Fibroblast of skin of right quadriceps (primary cell): ENCODE results near the gene GHDC.
A peak's percentile ranks its signal among the peaks of the same experiment; 100 is the strongest.
"Not testable (repeated sequence)": the region's sequence is repeated elsewhere in the genome, so short reads cannot be mapped to it uniquely, and the experiment has no call there.

Experiments
- DNase-seq: peaks from one replicate; pipeline ENCODE4 v3.0.0-alpha.2; 2013

Gene GHDC

DNA sequence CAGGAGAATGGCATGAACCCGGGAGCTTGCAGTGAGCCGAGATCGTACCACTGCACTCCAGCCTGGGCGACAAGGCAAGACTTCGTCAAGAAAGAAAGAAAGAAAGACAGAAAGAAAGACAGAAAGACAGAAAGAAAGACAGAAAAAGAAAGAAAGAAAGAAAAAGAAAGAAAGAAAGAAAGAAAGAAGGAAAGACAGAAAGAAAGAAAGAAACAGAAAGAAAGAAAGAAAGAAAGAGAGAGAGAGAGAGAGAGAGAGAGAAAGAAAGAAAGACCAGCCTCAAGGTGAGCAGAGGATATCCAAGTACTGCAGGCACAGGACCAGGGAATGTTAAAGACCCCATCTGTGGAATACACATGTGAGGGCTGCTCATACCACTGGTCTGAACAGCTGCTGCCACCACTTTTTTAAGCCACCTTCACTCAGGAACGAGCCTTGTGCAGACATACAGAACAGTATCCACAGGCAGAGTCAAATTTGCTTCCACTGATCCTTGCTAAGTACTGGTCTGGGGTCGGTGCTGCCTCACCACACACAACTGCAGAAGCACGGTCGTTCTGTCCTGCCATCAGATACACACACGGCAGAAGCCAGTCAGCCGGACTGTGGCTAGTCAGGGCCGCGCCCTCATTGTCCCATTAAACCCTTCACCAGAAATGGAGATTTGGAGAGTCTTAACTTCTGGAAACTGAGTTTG lies 47.2 kb downstream of the GHDC start:
- DNase-seq = no peak

DNA sequence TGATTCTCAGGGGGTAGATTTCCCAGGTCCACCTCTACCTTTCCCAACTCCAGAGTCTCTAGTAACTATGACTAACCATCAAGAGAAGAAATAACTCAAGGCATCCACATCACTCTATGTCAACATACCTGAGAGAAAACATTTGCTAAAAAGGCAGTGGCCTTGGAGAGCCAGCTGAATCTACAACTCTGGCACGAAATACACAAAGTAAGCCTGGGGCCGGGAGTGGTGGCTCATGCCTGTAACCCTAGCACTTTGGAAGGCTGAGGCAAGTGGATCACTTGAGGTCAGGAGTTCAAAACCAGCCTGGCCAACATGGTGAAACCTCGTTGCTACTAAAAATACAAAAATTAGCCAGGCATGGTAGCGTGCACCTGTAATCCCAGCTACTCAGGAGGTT lies 51.2 kb downstream of the GHDC start:
- not testable (repeated sequence) for DNase-seq

DNA sequence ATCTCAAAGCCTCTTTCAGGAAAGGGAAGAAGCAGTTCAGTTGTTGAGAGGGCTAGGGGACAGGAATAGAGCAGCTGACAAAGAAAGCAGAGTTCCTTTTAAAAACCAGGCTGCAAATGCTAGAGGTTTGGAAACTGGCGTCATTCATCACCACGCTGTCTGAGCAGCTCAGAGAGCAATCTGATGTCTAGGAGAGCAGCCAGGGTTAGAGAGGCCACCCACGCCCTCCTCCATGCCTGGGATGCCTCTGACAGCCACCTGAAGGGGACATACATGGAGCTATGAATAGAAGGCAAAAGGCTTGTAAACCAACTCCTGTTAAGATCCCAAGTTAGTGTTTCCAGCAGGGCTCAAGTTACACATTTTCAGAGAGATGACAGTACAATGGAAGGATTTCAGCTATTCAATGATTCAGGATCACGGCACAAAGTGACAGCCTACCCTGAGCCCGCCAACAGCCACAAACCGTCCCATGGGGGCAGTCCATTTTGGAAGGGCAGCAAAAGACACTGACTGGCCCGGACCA lies 51.9 kb downstream of the GHDC start:
- peak; percentile 87 for DNase-seq

DNA sequence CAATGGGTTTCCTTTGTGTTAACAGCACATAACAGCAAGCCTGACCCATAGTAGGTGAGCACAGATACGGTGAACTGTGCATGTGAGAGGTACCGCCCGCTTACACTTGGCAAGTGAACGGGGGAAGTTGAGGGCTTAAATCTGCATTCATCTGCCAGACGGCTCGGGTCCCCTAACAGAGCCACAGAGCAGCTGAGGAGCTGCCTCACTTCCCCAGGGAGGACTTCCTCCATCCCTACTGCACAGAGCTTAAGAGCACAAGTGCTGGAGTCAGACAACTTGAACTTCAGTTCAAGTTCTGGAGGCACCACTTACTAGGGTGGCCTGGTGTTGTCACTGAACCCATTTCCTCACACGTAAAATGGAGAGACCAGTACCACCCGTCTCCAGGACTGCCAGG lies 52.9 kb downstream of the GHDC start:
- DNase-seq = no peak

DNA sequence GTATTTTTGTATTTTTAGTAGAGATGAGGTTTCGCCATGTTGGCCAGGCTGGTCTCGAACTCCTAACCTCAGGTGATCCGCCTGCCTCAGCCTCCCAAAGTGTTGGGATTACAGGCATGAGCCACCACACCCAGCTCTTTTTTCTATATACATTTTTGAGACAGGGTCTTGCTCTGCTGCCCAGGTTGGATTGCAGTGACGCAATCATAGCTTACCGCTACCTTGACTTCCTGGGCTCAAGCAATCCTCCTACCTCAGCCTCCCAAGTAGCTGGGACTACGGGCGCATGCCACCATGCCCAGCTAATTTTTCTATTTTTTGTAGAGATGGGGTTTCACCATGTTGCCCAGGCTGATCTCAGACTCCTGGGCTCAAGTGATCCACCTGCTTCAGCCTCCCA lies 53.6 kb downstream of the GHDC start:
- DNase-seq = not testable (repeated sequence)
